ENCODE data around the gene DBN1.

DNA sequence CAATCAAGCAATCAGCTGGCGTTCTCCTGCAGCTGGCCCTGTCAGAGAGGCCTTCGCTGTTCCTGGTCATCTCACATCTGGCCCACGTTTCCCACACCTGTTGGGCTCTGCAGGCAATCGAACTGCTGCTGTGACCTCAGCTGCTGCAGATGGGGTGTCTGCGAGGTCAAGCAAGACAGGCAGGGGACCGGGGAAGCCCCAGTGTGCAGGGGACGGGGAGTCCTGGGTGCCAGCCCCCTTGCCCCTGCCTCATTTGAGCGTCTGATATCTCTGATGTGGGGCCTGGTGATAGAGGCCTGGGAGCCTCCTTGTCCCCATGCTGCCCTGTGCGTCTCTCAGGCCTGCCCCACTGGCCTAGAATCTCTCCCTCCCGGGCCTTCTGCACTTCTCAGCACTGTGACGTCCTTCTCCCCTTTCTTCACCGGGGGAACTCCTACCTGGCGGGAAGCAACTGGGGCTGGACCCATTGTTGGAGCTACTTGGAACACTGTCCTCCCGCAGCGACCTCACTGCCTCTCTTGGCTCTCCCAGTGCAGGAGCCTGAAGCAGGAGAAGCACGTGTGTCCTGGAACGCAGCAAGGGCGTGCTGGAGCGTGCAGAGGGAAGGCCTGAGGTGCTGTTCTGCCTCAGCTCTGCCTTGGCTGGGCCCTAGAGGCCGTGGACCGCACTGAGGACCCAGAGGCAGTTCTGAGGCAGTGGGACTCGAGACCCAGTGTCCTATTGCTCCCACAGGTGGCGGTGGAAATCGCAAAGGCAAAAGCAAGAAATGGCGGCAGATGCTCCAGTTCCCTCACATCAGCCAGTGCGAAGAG, 43.1 kb downstream of the DBN1 start:
- no peak for TF ChIP-seq POLR2A (IDR thresholded peaks at IDR 0.05)
- TF ChIP-seq, protein P1, sequence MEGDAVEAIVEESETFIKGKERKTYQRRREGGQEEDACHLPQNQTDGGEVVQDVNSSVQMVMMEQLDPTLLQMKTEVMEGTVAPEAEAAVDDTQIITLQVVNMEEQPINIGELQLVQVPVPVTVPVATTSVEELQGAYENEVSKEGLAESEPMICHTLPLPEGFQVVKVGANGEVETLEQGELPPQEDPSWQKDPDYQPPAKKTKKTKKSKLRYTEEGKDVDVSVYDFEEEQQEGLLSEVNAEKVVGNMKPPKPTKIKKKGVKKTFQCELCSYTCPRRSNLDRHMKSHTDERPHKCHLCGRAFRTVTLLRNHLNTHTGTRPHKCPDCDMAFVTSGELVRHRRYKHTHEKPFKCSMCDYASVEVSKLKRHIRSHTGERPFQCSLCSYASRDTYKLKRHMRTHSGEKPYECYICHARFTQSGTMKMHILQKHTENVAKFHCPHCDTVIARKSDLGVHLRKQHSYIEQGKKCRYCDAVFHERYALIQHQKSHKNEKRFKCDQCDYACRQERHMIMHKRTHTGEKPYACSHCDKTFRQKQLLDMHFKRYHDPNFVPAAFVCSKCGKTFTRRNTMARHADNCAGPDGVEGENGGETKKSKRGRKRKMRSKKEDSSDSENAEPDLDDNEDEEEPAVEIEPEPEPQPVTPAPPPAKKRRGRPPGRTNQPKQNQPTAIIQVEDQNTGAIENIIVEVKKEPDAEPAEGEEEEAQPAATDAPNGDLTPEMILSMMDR (IDR thresholded peaks at IDR 0.05), result no peak
